ENCODE results near the gene ORMDL2. TPM values are rescaled to one million over a fixed set of nuclear protein-coding genes. Genes with fewer than 3 reads are reported as not detected.
A peak's percentile ranks its signal among the peaks of the same experiment; 100 is the strongest.

ORMDL2 gene
- total and polyA plus RNA-seq, 2 donors (not counting 1 experiment from before 2014, with no cell fraction given) = 26.9 to 54.5 TPM

GRCh38 chr12:55839345-55840140 is 21.7 kb downstream of the ORMDL2 start:
- Histone ChIP-seq H3K9me3 (ENCODE audit: control insufficient read depth, insufficient read depth, low read depth, low read length) (no peaks in the 10 kb centered on the region), H3K4me1 (ENCODE audit: control insufficient read depth, extremely low read depth, insufficient read depth, low read length) (peaks cover 2% of the 10 kb centered on the region), H3K27me3 (ENCODE audit: control insufficient read depth, insufficient read depth, low read length) (no peaks in the 10 kb centered on the region), H3K4me2 (ENCODE audit: extremely low read depth, insufficient read depth, low read length) (no peak overlapping the region), H3K36me3 (ENCODE audit: control insufficient read depth, insufficient read depth, low read length) (peaks cover 5% of the 10 kb centered on the region), H3K9ac (ENCODE audit: insufficient read depth, low read length) (no peak overlapping the region), H3K4me3 (replicated peaks in 1 of 4; ENCODE audit: control extremely low read depth in 1 of 4, insufficient read depth in 1 of 4, low read depth in 3 of 4, low read length in 4 of 4) (no peak overlapping the region), H3K27ac (ENCODE audit: insufficient read depth, low read length) (no peak overlapping the region), H3K79me2 (ENCODE audit: control insufficient read depth, insufficient read depth, low read length) (no peaks in the 10 kb centered on the region), H4K20me1 (ENCODE audit: control insufficient read depth, extremely low read depth, insufficient read depth, low read length) (no peaks in the 10 kb centered on the region), H2AFZ (ENCODE audit: low read length) (no peak overlapping the region)
- TF ChIP-seq EZH2 (IDR thresholded peaks at IDR 0.05; ENCODE audit: low read length, missing control alignments) (no peak), CTCF (conservative IDR thresholded peaks at IDR 0.05 in 1 of 2, IDR thresholded peaks at IDR 0.05 in 1 of 2; ENCODE audit: low read depth in 1 of 2, low read length in 2 of 2) (no peak)
- no peak for DNase-seq (ENCODE audit: low read depth in 2 of 2)

GRCh38 chr12:55840581-55841351 is 22.9 kb downstream of the ORMDL2 start:
- no peaks in the 10 kb centered on the region for H4K20me1 ChIP-seq (ENCODE audit: control insufficient read depth, extremely low read depth, insufficient read depth, low read length)
- H2AFZ ChIP-seq (ENCODE audit: low read length) = no peak overlapping the region
- peak overlapping the region in 2 of 4 experiments; percentile 76 to 83 for H3K4me3 ChIP-seq (replicated peaks in 1 of 4; ENCODE audit: control extremely low read depth in 1 of 4, insufficient read depth in 1 of 4, low read depth in 3 of 4, low read length in 4 of 4)
- no peak overlapping the region for H3K27ac ChIP-seq (ENCODE audit: insufficient read depth, low read length)
- DNase-seq (ENCODE audit: low read depth in 2 of 2) = no peak
- TF ChIP-seq EZH2 (IDR thresholded peaks at IDR 0.05; ENCODE audit: low read length, missing control alignments) (no peak), CTCF (conservative IDR thresholded peaks at IDR 0.05 in 1 of 2, IDR thresholded peaks at IDR 0.05 in 1 of 2; ENCODE audit: low read depth in 1 of 2, low read length in 2 of 2) (no peak)
- H3K27me3 ChIP-seq (ENCODE audit: control insufficient read depth, insufficient read depth, low read length) = no peaks in the 10 kb centered on the region
- no peak overlapping the region for H3K9ac ChIP-seq (ENCODE audit: insufficient read depth, low read length)
- no peaks in the 10 kb centered on the region for H3K79me2 ChIP-seq (ENCODE audit: control insufficient read depth, insufficient read depth, low read length)
- H3K4me1 ChIP-seq (ENCODE audit: control insufficient read depth, extremely low read depth, insufficient read depth, low read length) = peaks cover 2% of the 10 kb centered on the region
- H3K4me2 ChIP-seq (ENCODE audit: extremely low read depth, insufficient read depth, low read length) = no peak overlapping the region
- H3K36me3 ChIP-seq (ENCODE audit: control insufficient read depth, insufficient read depth, low read length) = peaks cover 5% of the 10 kb centered on the region
- H3K9me3 ChIP-seq (ENCODE audit: control insufficient read depth, insufficient read depth, low read depth, low read length) = no peaks in the 10 kb centered on the region

GRCh38 chr12:55842681-55843429 is 25.0 kb downstream of the ORMDL2 start, which contains the start of gene MMP19:
Gene MMP19, minus strand, starts transcription at chr12:55842936. Its CDS starts 106 bp downstream, at chr12:55842830.
- H3K27me3 ChIP-seq (ENCODE audit: control insufficient read depth, insufficient read depth, low read length) = no peaks in the 10 kb centered on the region
- peaks cover 12% of the 10 kb centered on the region for H3K4me1 ChIP-seq (ENCODE audit: control insufficient read depth, extremely low read depth, insufficient read depth, low read length)
- peak within 1 kb of the TSS; percentile 63 for H3K9ac ChIP-seq (ENCODE audit: insufficient read depth, low read length)
- H3K79me2 ChIP-seq (ENCODE audit: control insufficient read depth, insufficient read depth, low read length) = no peaks in the 10 kb centered on the region
- peaks cover 4% of the 10 kb centered on the region for H3K36me3 ChIP-seq (ENCODE audit: control insufficient read depth, insufficient read depth, low read length)
- no peaks in the 10 kb centered on the region for H3K9me3 ChIP-seq (ENCODE audit: control insufficient read depth, insufficient read depth, low read depth, low read length)
- H4K20me1 ChIP-seq (ENCODE audit: control insufficient read depth, extremely low read depth, insufficient read depth, low read length) = no peaks in the 10 kb centered on the region
- peak within 1 kb of the TSS; percentile 47 to 83 (median 67) for H3K4me3 ChIP-seq (replicated peaks in 1 of 4; ENCODE audit: control extremely low read depth in 1 of 4, insufficient read depth in 1 of 4, low read depth in 3 of 4, low read length in 4 of 4)
- TF ChIP-seq CTCF (conservative IDR thresholded peaks at IDR 0.05 in 1 of 2, IDR thresholded peaks at IDR 0.05 in 1 of 2; ENCODE audit: low read depth in 1 of 2, low read length in 2 of 2) (no peak), EZH2 (IDR thresholded peaks at IDR 0.05; ENCODE audit: low read length, missing control alignments) (no peak)
- peak within 1 kb of the TSS; percentile 94 for H3K4me2 ChIP-seq (ENCODE audit: extremely low read depth, insufficient read depth, low read length)
- DNase-seq (ENCODE audit: low read depth in 2 of 2) = peak; percentile 80 to 91
- H2AFZ ChIP-seq (ENCODE audit: low read length) = peak within 1 kb of the TSS; percentile 24
- peak within 1 kb of the TSS; percentile 81 for H3K27ac ChIP-seq (ENCODE audit: insufficient read depth, low read length)

Measured in fibroblast of lung (primary cell).